Measurements from ENCODE around the gene HCK.

DNA sequence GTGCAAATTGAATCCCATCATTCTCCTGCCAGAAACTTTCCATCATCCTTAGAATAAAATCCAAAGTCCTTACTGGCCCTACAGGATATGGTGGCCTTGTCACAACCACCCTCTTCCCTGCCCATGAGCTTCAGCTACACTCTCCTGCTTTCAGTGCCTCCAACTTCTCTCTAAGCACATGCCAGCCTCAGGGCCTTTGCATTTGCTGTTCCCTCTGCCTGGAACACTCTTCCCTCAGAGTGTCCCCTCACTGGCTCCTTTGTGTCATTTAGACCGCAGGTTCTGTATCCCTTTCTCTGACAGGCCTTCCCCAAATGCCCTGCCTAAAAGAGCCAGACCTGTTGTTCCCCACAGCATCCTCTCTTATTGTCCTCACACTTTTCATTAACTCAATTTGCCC is 18.2 kb downstream of the HCK start:
- TF ChIP-seq ZNF699 (CRISPR knock-in tag; IDR thresholded peaks at IDR 0.05; ENCODE audit: insufficient replicate concordance) (no peak), FOS (IDR thresholded peaks at IDR 0.05; ENCODE audit: extremely low read depth, insufficient read length) (no peak)

Data from K562 (cell line).